ENCODE measurements around the gene CPT1C.

The CPT1C gene

DNA sequence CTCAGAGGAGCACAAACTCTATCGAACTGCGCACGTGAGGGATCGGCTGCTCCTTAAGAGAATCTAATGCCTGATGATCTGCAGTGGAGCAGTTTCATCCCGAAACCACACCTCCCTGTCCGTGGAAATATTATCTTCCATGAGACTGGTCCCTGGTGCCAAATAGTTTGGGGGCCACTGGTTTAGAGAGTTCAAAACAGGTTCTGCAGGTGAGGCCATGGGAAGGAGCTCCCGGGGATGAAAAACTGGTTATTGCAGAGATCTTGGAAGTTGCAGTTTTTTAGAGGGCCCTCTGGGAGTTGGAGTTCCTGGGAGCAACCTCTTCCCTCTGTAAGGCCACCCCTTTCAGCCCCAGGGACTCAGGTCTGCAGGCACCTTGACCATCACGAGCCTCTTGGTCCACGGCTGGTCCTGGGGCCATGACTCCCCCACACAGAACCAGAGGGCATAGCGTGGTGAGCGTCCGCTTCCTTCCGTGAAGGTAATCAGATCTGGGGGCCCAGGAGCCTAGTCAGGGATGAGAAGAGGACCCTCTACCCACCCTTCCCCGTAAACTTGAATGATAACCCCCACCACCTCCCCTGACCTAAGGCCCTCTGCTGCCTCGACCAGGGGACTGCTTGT lies 30.5 kb upstream of the CPT1C start:
- no peak for DNase-seq (ENCODE audit: low spot score)

DNA sequence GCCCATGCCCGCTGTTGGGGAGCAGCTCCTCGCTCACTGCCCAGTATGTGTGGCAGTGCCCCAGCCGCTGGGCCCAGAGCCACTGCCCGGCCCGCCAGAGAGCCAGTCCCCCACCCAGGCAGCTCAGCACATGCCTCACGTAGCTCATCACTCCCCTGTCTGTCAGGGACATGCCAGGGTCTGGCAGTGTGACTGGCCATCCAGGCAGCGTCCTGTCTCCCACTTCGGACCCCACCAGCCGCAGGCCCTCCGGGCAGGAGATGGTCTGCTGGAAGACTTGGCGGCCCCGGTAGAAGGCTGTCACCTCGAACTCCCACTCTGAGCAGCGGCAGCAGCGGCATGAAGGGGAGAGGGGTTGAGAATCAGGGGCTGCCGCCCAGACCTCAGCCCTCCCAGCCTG lies 28.9 kb upstream of the CPT1C start:
- no peak for DNase-seq (ENCODE audit: low spot score)

GRCh38 chr19:49663224-49663623 lies 27.7 kb upstream of the CPT1C start:
- no peak for DNase-seq (ENCODE audit: low spot score)

DNA sequence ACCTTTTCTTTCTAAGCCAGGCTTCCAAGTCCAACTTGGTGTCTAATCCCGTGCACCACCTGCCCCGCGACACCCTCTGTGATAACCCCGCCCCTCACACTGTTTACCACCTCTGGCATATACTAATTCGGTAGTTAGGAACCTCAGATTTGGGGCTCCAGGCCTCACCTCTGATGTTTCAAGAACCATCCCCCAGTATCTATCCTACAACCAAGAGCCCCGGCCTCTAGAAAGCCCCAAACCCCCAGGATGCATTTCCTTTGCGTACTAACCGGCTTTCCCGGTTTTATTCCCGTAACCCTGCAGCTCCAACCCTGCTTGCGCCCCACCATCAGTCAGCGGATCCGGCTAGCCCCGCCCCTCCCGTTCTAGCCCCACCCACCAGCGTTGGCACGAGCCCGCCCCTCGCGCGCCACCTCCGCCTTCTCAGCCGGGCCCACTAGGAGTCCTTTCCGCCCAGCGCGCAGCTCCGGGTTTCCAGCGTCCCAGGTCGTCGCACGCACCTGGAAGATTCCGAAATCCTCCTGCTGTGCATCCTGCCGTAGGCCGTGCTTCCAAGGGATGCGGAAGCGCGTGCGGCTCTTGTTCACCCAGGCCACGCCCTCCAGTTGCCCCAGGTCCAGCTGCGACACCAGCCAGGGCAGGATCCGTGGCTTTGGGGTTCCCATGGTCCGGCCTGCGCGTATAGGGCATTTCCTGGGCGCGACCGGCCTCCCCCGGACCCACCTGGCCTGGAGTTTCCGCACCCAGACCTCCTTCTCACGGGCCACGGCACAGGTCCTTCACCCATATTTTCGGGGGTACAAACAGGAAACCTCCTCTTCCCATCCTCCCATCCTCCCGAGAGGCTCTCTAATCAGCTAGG lies 26.5 kb upstream of the CPT1C start:
- peak; percentile 90 for DNase-seq (ENCODE audit: low spot score)

DNA sequence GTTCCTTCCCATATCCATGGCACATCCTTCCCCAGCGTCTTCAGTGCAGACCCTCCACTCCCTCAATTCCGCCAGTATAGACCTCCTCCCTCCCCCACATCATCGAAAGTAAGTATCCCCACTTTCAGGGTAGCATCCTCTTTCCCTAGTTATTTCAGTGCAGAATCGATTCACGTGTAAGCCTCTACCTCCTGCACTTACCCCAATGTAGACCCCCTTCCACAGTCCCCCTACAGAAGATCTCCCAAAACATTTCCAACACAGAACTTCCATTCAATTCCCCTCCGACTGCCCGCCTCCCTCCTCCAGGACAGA lies 25.9 kb upstream of the CPT1C start:
- DNase-seq (ENCODE audit: low spot score): no peak

DNA sequence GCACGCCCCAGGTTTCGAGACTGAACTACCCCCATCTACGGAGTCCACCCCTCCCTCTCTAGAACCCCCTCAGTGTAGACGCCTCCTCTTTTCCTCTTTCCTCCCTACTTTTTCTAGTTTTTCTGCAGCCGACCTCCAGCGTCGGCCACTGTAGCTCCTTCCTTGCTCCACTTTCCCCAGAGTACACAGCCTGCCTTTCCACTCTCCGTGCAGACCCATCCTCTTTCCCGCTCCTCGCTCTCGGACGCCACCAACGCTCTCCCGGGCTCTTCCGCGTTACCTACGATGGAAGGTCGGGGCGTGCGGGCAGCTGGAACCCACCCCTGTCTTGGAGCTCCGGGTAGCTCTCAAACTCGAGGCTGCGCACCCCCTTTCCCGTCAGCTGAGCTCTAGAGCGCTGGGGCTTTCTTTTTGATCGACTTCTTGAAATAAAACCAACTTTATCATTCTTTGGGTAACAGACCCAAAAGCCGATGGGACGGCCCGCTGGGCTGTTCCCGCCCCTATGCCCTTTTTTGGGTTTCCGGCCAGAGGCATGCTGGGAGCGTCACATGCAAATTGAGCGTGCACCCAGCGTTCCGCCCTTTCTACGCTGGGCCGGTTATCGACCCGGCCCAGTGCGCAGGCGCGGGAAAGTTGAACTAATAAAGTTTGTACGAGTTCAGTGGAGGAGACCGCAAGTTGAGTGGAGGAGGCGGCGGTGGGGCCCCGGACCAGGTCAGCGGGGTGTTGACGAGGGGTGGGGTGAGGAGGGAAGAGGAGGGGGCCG lies 25.4 kb upstream of the CPT1C start, which contains the start of the genes BCL2L12 and IRF3:
Gene BCL2L12 (plus strand): TSS at position 583 of the 769 bp plus-strand sequence. CDS start 760 bp downstream, outside the sequence.
Gene IRF3 (minus strand): TSS at position 507 of the 769 bp plus-strand sequence. CDS start 1,019 bp downstream, outside the sequence.
- peak; percentile 98 for DNase-seq (ENCODE audit: low spot score)

- DNase-seq (ENCODE audit: low spot score): no peak
These were observed 24.8 kb upstream of the CPT1C start for GRCh38 chr19:49666120-49666444.

GRCh38 chr19:49667473-49667872 lies 23.4 kb upstream of the CPT1C start:
- DNase-seq (ENCODE audit: low spot score): no peak

GRCh38 chr19:49669516-49669915 lies 21.4 kb upstream of the CPT1C start:
- DNase-seq (ENCODE audit: low spot score): no peak

DNA sequence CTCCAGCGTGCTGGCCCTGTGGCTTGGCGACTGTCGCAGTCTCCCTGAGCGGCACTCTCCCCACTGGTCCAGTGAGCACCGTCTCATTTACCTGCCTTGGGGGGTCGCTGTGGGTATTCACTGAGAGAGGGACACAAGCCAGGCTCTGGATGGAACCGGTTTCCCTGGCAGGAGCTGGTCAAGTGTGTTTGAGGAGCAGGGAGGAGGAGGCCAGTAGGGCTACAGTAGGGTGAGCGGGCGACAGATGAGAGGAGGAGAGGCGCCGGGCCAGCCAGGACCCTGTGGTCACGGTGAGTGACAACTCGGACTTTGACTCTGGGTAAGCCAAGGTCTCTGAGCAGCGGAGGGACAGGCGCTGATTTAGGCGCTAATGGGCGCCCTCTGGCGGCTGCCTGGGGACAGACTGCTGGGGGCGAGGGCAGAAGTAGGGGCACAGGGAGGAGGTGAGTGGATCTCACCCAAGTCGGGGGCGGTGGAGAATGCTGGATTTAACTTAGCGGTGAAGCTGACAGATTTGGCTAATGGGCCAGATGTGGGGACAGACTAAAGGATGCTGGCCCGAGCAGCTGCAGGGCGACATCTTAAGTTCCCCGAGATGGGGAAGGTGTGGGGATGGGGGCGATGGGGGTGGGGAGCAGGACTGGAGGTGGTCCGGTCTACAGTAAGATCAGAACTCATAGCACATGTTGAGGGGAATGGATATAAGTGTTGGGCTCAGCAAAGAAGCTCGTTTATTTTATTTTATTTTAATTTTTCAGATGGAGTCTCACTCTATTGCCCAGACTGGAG lies 18.6 kb upstream of the CPT1C start:
- peak; percentile 74 for DNase-seq (ENCODE audit: low spot score)

GRCh38 chr19:49676136-49676783 lies 14.7 kb upstream of the CPT1C start:
- DNase-seq (ENCODE audit: low spot score): no peak

DNA sequence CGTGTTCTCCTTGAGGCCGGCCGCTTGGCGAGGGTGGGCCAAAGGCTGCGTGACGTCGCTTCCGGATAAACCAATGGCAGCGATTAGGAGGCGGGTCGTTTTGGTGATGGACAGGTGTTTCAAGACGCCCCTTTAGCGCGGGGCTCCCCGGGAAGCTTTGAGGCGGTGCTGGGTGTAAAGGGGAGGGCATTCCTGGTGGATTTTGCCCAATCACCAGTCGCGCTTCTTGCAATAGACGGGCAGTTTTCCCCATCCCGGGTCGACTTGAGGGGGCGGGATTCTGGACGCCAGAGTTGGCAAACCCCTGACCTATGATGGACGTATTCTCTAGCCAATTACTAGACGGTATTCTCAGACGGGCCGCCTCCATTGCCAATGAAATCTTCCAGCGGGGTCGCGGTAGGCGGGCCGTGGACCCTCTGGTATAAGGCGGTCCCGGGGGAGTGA lies 14.1 kb upstream of the CPT1C start:
- peak; percentile 100 for DNase-seq (ENCODE audit: low spot score)

GRCh38 chr19:49677231-49677900 lies 13.6 kb upstream of the CPT1C start, which contains the start of gene PRMT1:
Gene PRMT1 (plus strand): TSS chr19:49677271. CDS start chr19:49677281, 10 bp downstream.
- peak; percentile 28 for DNase-seq (ENCODE audit: low spot score)

DNA sequence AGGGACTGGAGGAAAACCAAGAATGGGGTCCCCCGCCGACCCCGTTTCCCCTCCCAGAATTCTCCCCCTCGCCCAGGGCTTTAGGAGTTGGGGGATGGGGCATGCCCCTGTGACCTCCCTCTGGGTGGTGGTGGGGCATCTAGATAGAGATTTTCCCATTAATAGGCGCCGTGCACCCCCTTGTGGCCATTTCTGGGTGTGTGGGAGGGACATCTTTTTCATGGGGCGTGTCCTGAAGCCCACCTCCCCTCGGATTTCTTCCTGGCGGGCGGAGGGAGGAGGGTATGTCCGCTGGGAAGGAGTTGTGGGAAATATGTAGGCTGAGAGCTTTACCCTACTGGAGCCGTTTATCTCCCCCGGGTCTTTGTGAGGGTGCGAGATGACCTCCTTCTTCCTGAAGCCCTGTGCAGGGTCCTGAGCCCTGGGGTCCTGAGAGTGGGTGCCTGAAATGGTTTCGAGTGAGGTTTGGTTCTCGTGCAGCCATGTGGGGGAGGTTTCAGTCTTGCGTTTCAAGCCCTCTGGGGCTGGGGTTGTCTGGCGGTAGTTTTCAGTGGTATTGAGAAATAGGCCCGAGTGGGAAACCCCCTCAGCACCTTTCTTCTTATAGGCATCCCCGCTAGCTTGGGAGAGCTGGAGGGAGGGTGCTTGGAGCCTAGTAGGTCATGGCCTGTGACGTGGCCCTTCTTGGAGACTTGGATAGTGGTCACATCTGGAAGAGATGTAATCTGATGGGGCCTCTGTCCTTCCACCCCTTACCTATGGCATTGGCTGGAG lies 12.8 kb upstream of the CPT1C start:
- peak; percentile 72 for DNase-seq (ENCODE audit: low spot score)

GRCh38 chr19:49678985-49679770 lies 11.7 kb upstream of the CPT1C start:
- no peak for DNase-seq (ENCODE audit: low spot score)

DNA sequence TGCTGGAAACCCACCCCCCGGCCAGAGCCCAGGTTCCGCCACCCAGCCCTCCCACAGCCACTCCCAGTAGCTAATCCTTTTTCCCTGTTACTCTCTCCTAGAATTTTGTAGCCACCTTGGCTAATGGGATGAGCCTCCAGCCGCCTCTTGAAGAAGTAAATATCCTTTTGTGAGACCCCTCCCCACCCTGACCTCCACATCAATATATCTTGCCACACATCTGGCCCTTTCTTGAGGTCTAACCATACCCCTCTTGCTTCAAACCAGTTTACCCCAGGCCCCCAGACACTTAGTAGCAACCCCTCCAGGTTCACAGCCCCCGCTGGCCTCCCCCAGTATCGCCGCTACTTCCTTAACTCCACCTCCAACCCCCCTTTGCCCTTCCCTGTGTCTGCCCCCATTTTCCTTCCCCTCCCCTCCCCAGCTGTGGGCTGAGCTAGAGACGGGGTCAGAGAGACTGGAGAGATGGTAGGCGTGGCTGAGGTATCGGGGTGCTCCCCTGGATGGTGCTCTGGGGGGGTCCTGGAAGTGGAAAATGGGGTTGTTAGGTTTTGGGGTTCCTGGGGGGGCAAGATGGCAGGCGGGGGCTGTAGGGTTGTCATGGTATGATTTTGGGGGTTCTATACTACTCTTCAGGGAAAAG lies 11.0 kb upstream of the CPT1C start:
- no peak for DNase-seq (ENCODE audit: low spot score)

DNA sequence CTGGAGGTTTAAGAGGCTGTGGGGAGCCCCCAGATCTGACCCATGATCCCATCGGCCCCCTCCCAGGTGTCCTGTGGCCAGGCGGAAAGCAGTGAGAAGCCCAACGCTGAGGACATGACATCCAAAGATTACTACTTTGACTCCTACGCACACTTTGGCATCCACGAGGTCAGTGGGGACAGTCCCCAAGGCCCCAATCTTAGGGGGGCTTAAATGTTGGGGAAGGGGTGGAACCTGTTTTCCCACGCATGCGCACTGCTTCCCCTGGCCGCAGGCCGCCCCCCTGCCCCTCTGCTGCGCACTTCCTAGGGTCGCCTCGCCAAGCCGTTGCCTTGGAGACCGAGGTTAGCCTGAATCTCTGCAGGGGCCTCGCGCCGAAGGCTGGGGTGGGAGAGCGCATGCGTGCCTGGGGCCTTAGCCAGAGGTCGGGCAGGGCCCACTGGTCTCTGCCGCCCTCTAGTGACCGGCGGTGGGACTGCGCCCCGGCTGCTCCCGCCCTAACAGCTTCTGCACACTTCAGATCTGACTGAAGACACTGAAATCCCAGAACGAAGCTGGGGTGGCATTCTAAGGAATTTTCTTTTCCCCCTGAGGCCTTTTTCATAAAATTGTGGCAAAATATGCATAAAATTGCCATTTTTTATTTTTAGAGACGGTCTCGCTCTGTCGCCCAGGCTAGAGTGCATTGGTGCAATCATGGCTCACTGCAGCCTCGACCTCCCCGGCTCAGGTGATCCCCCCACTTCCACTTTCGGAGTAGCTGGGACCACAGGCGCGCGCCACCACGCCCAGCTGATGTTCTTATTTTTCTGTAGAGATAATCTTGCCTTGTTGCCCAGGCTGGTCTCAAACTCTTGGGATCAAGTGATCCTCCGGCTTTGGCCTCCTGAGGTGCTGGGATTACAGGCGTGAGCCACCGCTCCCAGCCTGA lies 10.2 kb upstream of the CPT1C start:
- DNase-seq (ENCODE audit: low spot score): peak; percentile 90
